GM23338 (cell line): ENCODE data around the gene JAKMIP2. TPM values are rescaled to one million over a fixed set of nuclear protein-coding genes. Genes with fewer than 3 reads are reported as not detected.
A peak's percentile ranks its signal among the peaks of the same experiment; 100 is the strongest.

ENCODE experiments used
- ATAC-seq: fragments of 200-7000 bp; cut with Tn5 transposase; 3 replicates; pipeline ENCODE4 v1.9.1; 2020
- DNase-seq: peaks from one replicate; pipeline ENCODE4 v3.0.0-alpha.2; 2015; ENCODE audit warnings: low spot score
- H2AFZ ChIP-seq: fragments of 200-600 bp; sonication (generic); 2 replicates; pipeline ENCODE4 v1.8.0; 2016; ENCODE audit warnings: antibody characterized with exemption, mild to moderate bottlenecking, moderate library complexity
- H3F3A ChIP-seq: fragments of 200-600 bp; sonication (generic); replicated peaks from 2 replicates; pipeline ENCODE4 v1.8.0; 2017; ENCODE audit warnings: antibody characterized with exemption, mixed run types, low read depth
- H3K27ac ChIP-seq: fragments of 200-600 bp; sonication (generic); 2 replicates; pipeline ENCODE4 v1.6.1; 2016; ENCODE audit warnings: low read depth
- H3K27me3 ChIP-seq: fragments of 200-600 bp; sonication (generic); 2 replicates; pipeline ENCODE4 v1.8.0; 2016; ENCODE audit warnings: mild to moderate bottlenecking, mixed run types, moderate library complexity; ENCODE audit not compliant: insufficient read depth
- H3K36me3 ChIP-seq: fragments of 200-600 bp; sonication (generic); 2 replicates; pipeline ENCODE4 v1.8.0; 2016; ENCODE audit warnings: mild to moderate bottlenecking; ENCODE audit not compliant: insufficient read depth
- H3K4me1 ChIP-seq: fragments of 200-600 bp; sonication (generic); 2 replicates; pipeline ENCODE4 v1.8.0; 2016; ENCODE audit warnings: mild to moderate bottlenecking, moderate library complexity; ENCODE audit not compliant: insufficient read depth
- H3K4me2 ChIP-seq: fragments of 200-600 bp; sonication (generic); 2 replicates; pipeline ENCODE4 v1.7.1; 2017; ENCODE audit warnings: mixed run types
- H3K4me3 ChIP-seq: fragments of 200-600 bp; sonication (generic); 2 replicates; pipeline ENCODE4 v1.6.1; 2016; ENCODE audit warnings: mixed run types
- H3K79me2 ChIP-seq: fragments of 200-600 bp; sonication (generic); replicated peaks from 2 replicates; pipeline ENCODE4 v1.8.0; 2017; ENCODE audit warnings: mild to moderate bottlenecking; ENCODE audit not compliant: insufficient read depth
- H3K9me2 ChIP-seq: fragments of 200-600 bp; sonication (generic); 2 replicates; pipeline ENCODE4 v1.8.0; 2017; ENCODE audit not compliant: insufficient read depth
- H4K20me1 ChIP-seq: fragments of 200-600 bp; sonication (generic); replicated peaks from 2 replicates; pipeline ENCODE4 v1.8.0; 2017; ENCODE audit warnings: mild to moderate bottlenecking; ENCODE audit not compliant: insufficient read depth
- H3K27ac Mint-ChIP-seq: 2 replicates; pipeline ENCODE4 v1.8.0; 2020; ENCODE audit warnings: inconsistent platforms, mild to moderate bottlenecking, moderate library complexity, mixed read lengths
- H3K27me3 Mint-ChIP-seq: 3 replicates; pipeline ENCODE4 v1.8.0; 2022; ENCODE audit warnings: low read depth, mild to moderate bottlenecking, moderate library complexity, mixed read lengths, inconsistent platforms; ENCODE audit not compliant: insufficient read depth, poor library complexity
- H3K36me3 Mint-ChIP-seq: 3 replicates; pipeline ENCODE4 v1.8.0; 2021; ENCODE audit warnings: low read depth, mild to moderate bottlenecking, inconsistent platforms, moderate library complexity, mixed read lengths
- H3K4me1 Mint-ChIP-seq: 3 replicates; pipeline ENCODE4 v1.8.0; 2020; ENCODE audit warnings: mild to moderate bottlenecking, inconsistent platforms, mixed read lengths
- H3K4me3 Mint-ChIP-seq: 3 replicates; pipeline ENCODE4 v1.8.0; 2021; ENCODE audit warnings: moderate library complexity, mild to moderate bottlenecking, inconsistent platforms, mixed read lengths
- H3K9me3 Mint-ChIP-seq: 3 replicates; pipeline ENCODE4 v1.8.0; 2020; ENCODE audit warnings: moderate library complexity, mild to moderate bottlenecking, inconsistent platforms, mixed read lengths
- EZH2 ChIP-seq: fragments of 200-600 bp; sonication (generic); IDR thresholded peaks from one replicate; pipeline ENCODE4 v1.8.0; 2017; ENCODE audit warnings: antibody characterized with exemption, mild to moderate bottlenecking, low read depth; ENCODE audit not compliant: unreplicated experiment
- JUNB ChIP-seq: IDR thresholded peaks from one replicate; pipeline ENCODE4 v1.6.1; 2016; ENCODE audit warnings: antibody characterized with exemption; ENCODE audit not compliant: unreplicated experiment
- NANOG ChIP-seq: IDR thresholded peaks from 2 replicates; pipeline ENCODE4 v1.6.1; 2016; ENCODE audit warnings: antibody characterized with exemption, borderline replicate concordance
- POLR2AphosphoS5 ChIP-seq: IDR thresholded peaks from 2 replicates; pipeline ENCODE4 v1.6.1; 2016; ENCODE audit warnings: antibody characterized with exemption, low read depth
- polyA plus RNA-seq: library from polyadenylated mRNA; unstranded; fragments of >200 nt; fragmentation: Nextera tagmentation; extraction: Ambion mirVana; gene quantifications from 2 replicates; pipeline ENCODE4 v1.2.1, GENCODE V29; 2016
- total RNA-seq: library from RNA; depleted of rRNA; stranded (reverse); fragments of >200 nt; shearing (Covaris generic); gene quantifications from 2 replicates; pipeline ENCODE4 v1.2.3, GENCODE V29; 2014
- TF ChIP-seq, protein P1 (sequence below), 2 experiments: fragments of 200-600 bp in 1 of 2; sonication (generic) in 1 of 2; conservative IDR thresholded peaks; 2 replicates each; pipeline versions ENCODE4 v1.5.1 to v1.6.1; 2016 to 2017; ENCODE audit warnings: antibody characterized with exemption in 2 of 2, low read depth in 2 of 2, mild to moderate bottlenecking in 2 of 2, moderate library complexity in 1 of 2
- TF ChIP-seq, protein P2 (sequence below): IDR thresholded peaks from one replicate; pipeline ENCODE4 v1.6.1; 2018; ENCODE audit warnings: antibody characterized with exemption; ENCODE audit not compliant: unreplicated experiment
- TF ChIP-seq, protein P3 (sequence below): IDR thresholded peaks from 2 replicates; pipeline ENCODE4 v1.6.1; 2016; ENCODE audit warnings: antibody characterized with exemption

JAKMIP2 gene
- total and polyA plus RNA-seq, 2 experiments from 2014 or later: 20.5 to 27.2 TPM

DNA sequence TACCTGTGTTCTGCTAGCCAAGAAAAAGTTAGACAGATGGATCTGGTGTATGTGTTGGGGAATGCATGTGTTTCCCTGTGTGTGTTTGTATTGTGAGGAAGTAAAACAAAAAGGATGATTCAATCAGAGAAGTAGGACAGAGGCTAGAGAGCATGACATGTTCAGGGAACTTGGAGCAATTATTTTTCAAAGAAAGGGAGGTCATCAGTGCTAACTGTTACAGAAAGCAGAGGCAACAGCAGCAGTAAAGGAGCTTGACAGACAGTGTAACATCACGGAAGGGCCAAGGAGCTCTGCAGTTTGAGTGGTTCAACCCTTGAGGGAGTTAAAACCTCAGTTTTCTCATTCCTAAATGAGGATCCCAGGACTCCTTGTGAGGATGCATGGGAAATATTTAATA, 35.8 kb upstream of the JAKMIP2 start:
- Histone ChIP-seq H3K4me2 (no peak overlapping the region), H3K27me3 (no peaks in the 10 kb centered on the region), H3K9me2 (no peaks in the 10 kb centered on the region), H3K27ac (no peak overlapping the region), H2AFZ (no peak overlapping the region; the same call in 1 of the 2 replicates), H3K79me2 (no peaks in the 10 kb centered on the region), H3K4me3 (no peak overlapping the region), H3F3A (no peaks in the 10 kb centered on the region), H4K20me1 (no peaks in the 10 kb centered on the region), H3K4me1 (no peaks in the 10 kb centered on the region), H3K36me3 (no peaks in the 10 kb centered on the region)
- no peaks in the 10 kb centered on the region for H3K27me3 Mint-ChIP-seq
- TF ChIP-seq, protein P1, sequence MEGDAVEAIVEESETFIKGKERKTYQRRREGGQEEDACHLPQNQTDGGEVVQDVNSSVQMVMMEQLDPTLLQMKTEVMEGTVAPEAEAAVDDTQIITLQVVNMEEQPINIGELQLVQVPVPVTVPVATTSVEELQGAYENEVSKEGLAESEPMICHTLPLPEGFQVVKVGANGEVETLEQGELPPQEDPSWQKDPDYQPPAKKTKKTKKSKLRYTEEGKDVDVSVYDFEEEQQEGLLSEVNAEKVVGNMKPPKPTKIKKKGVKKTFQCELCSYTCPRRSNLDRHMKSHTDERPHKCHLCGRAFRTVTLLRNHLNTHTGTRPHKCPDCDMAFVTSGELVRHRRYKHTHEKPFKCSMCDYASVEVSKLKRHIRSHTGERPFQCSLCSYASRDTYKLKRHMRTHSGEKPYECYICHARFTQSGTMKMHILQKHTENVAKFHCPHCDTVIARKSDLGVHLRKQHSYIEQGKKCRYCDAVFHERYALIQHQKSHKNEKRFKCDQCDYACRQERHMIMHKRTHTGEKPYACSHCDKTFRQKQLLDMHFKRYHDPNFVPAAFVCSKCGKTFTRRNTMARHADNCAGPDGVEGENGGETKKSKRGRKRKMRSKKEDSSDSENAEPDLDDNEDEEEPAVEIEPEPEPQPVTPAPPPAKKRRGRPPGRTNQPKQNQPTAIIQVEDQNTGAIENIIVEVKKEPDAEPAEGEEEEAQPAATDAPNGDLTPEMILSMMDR (conservative IDR thresholded peaks at IDR 0.05; ENCODE audit: low read depth in 2 of 2): peak in 1 of 2 experiments; percentile 35; a peak in 2 of 4 replicates
- TF ChIP-seq, protein P2, sequence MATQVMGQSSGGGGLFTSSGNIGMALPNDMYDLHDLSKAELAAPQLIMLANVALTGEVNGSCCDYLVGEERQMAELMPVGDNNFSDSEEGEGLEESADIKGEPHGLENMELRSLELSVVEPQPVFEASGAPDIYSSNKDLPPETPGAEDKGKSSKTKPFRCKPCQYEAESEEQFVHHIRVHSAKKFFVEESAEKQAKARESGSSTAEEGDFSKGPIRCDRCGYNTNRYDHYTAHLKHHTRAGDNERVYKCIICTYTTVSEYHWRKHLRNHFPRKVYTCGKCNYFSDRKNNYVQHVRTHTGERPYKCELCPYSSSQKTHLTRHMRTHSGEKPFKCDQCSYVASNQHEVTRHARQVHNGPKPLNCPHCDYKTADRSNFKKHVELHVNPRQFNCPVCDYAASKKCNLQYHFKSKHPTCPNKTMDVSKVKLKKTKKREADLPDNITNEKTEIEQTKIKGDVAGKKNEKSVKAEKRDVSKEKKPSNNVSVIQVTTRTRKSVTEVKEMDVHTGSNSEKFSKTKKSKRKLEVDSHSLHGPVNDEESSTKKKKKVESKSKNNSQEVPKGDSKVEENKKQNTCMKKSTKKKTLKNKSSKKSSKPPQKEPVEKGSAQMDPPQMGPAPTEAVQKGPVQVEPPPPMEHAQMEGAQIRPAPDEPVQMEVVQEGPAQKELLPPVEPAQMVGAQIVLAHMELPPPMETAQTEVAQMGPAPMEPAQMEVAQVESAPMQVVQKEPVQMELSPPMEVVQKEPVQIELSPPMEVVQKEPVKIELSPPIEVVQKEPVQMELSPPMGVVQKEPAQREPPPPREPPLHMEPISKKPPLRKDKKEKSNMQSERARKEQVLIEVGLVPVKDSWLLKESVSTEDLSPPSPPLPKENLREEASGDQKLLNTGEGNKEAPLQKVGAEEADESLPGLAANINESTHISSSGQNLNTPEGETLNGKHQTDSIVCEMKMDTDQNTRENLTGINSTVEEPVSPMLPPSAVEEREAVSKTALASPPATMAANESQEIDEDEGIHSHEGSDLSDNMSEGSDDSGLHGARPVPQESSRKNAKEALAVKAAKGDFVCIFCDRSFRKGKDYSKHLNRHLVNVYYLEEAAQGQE: no peak
- TF ChIP-seq NANOG: no peak
- H3K4me3 Mint-ChIP-seq: no peak overlapping the region
- no peaks in the 10 kb centered on the region for H3K36me3 Mint-ChIP-seq
- peak; percentile 78 for ATAC-seq
- H3K9me3 Mint-ChIP-seq: no peaks in the 10 kb centered on the region
- peak; percentile 27 for DNase-seq
- peaks cover 9% of the 10 kb centered on the region for H3K4me1 Mint-ChIP-seq
- no peak overlapping the region for H3K27ac Mint-ChIP-seq

DNA sequence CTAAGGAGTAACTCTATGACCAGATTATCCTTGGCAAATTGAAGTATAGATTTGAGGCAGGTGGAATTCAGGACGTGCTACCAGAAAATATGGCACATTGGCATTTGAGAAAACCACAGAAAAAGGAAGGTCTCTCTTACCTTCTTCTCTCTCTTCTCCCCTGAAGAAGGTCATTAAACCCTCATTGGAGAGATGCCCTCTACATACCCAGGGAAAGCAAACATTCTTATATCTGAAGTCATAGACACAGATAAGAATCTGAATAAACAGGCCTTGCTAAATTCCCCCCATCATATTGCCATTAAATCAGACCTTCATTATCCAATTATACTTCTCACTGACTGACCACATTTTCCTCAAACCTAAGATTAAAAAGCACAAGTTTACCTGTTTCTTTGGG, 31.2 kb upstream of the JAKMIP2 start:
- H3K27ac Mint-ChIP-seq: no peak overlapping the region
- no peak overlapping the region for H3K27ac ChIP-seq
- no peak overlapping the region for H3K4me3 ChIP-seq
- DNase-seq (no peak), ATAC-seq (no peak)
- no peaks in the 10 kb centered on the region for H3F3A ChIP-seq
- H3K27me3 Mint-ChIP-seq: no peaks in the 10 kb centered on the region
- no peak overlapping the region for H2AFZ ChIP-seq
- H3K27me3 ChIP-seq: no peaks in the 10 kb centered on the region
- no peaks in the 10 kb centered on the region for H3K9me2 ChIP-seq
- H3K79me2 ChIP-seq: no peaks in the 10 kb centered on the region
- peaks cover 2% of the 10 kb centered on the region; the same call in 1 of the 2 replicates for H3K4me1 ChIP-seq
- H3K9me3 Mint-ChIP-seq: no peaks in the 10 kb centered on the region
- no peaks in the 10 kb centered on the region; the same call in 2 of the 3 replicates for H3K4me1 Mint-ChIP-seq
- no peaks in the 10 kb centered on the region for H4K20me1 ChIP-seq
- no peaks in the 10 kb centered on the region for H3K36me3 ChIP-seq
- H3K4me2 ChIP-seq: no peak overlapping the region
- no peaks in the 10 kb centered on the region for H3K36me3 Mint-ChIP-seq
- no peak overlapping the region for H3K4me3 Mint-ChIP-seq
- TF ChIP-seq, protein P1 (conservative IDR thresholded peaks at IDR 0.05; ENCODE audit: low read depth in 2 of 2): no peak
- TF ChIP-seq EZH2 (no peak), POLR2AphosphoS5 (no peak), NANOG (no peak), JUNB (no peak)
- TF ChIP-seq, protein P3, sequence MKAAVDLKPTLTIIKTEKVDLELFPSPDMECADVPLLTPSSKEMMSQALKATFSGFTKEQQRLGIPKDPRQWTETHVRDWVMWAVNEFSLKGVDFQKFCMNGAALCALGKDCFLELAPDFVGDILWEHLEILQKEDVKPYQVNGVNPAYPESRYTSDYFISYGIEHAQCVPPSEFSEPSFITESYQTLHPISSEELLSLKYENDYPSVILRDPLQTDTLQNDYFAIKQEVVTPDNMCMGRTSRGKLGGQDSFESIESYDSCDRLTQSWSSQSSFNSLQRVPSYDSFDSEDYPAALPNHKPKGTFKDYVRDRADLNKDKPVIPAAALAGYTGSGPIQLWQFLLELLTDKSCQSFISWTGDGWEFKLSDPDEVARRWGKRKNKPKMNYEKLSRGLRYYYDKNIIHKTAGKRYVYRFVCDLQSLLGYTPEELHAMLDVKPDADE: no peak
